K562 (cell line): ENCODE measurements around the gene IL17RC. TPM values are rescaled to one million over a fixed set of nuclear protein-coding genes. Genes with fewer than 3 reads are reported as not detected.

Source experiments
- CREBBP ChIP-seq: IDR thresholded peaks from one replicate; pipeline ENCODE4 v1.6.1; 2012; ENCODE audit warnings: low read depth, mild to moderate bottlenecking, control low read depth, inconsistent platforms, low read length
- FOSL1 ChIP-seq: fragments of 200-800 bp; sonication (Bioruptor generic); conservative IDR thresholded peaks from 2 replicates; pipeline ENCODE4 v1.6.1; 2016; ENCODE audit warnings: missing genetic modification characterization, missing compliant biosample characterization
- GTF2E2 ChIP-seq: fragments of 200-800 bp; sonication (Bioruptor generic); IDR thresholded peaks from 2 replicates; pipeline ENCODE4 v1.6.1; 2016; ENCODE audit warnings: missing genetic modification characterization, missing compliant biosample characterization
- GTF2F1 ChIP-seq: IDR thresholded peaks from 2 replicates; pipeline ENCODE4 v1.6.1; 2011; ENCODE audit warnings: low read depth, low read length, improper control_type of control experiment
- HMBOX1 ChIP-seq: sonication (generic); IDR thresholded peaks from 2 replicates; pipeline ENCODE4 v1.6.1; 2016
- MAZ ChIP-seq, 2 experiments: fragments of 450-650 bp in 1 of 2; sonication (generic) in 1 of 2; formaldehyde crosslinking; IDR thresholded peaks in 1 of 2; conservative IDR thresholded peaks in 1 of 2; 2 replicates each; pipeline versions ENCODE4 v1.4.0 to v1.5.0; 2020; ENCODE audit warnings: mild to moderate bottlenecking in 1 of 2, missing genetic modification reagents in 1 of 2
- NELFE ChIP-seq: IDR thresholded peaks from 2 replicates; pipeline ENCODE4 v1.6.1; 2011; ENCODE audit warnings: mild to moderate bottlenecking; ENCODE audit not compliant: insufficient read depth, insufficient read length
- NR2C1 ChIP-seq, 2 experiments: fragments of 450-650 bp; IDR thresholded peaks; 2 replicates each; pipeline ENCODE4 v1.6.1; 2017; ENCODE audit warnings: mild to moderate bottlenecking in 2 of 2, antibody characterized with exemption in 1 of 2, inconsistent platforms in 1 of 2, missing compliant biosample characterization in 1 of 2, missing genetic modification characterization in 1 of 2
- NR2F6 ChIP-seq: fragments of 450-650 bp; formaldehyde crosslinking; IDR thresholded peaks from 2 replicates; pipeline ENCODE4 v1.4.0; 2020; ENCODE audit warnings: mild to moderate bottlenecking
- PCBP1 ChIP-seq: fragments of 200-400 bp; formaldehyde crosslinking; IDR thresholded peaks from 2 replicates; pipeline ENCODE4 v1.6.1; 2018; ENCODE audit warnings: mild to moderate bottlenecking, low read depth, low read length; ENCODE audit not compliant: poor library complexity, severe bottlenecking
- PHB2 ChIP-seq: fragments of 450-650 bp; IDR thresholded peaks from 2 replicates; pipeline ENCODE4 v1.6.1; 2017; ENCODE audit warnings: low read depth
- PTRF ChIP-seq: fragments of 450-650 bp; IDR thresholded peaks from 2 replicates; pipeline ENCODE4 v1.6.1; 2016; ENCODE audit warnings: mild to moderate bottlenecking, missing genetic modification characterization, missing compliant biosample characterization
- RCOR1 ChIP-seq, 2 experiments: IDR thresholded peaks; 2 replicates each; pipeline ENCODE4 v1.6.1; 2012; ENCODE audit warnings: low read depth in 2 of 2, low read length in 2 of 2, borderline replicate concordance in 1 of 2, improper control_type of control experiment in 1 of 2
- TAF9B ChIP-seq: fragments of 450-650 bp; IDR thresholded peaks from 2 replicates; pipeline ENCODE4 v1.6.1; 2018; ENCODE audit warnings: mild to moderate bottlenecking; ENCODE audit not compliant: partially characterized antibody
- TCF7 ChIP-seq: sonication (generic); IDR thresholded peaks from 2 replicates; pipeline ENCODE4 v1.6.1; 2016; ENCODE audit warnings: antibody characterized with exemption, borderline replicate concordance
- ZBTB43 ChIP-seq: sonication (generic); formaldehyde crosslinking; IDR thresholded peaks from 2 replicates; pipeline ENCODE4 v1.8.0; 2023; ENCODE audit warnings: mild to moderate bottlenecking, missing genetic modification reagents
- ZNF143 ChIP-seq: sonication (generic); formaldehyde crosslinking; IDR thresholded peaks from 2 replicates; pipeline ENCODE4 v1.9.0; 2022; ENCODE audit warnings: mild to moderate bottlenecking, missing genetic modification reagents
- ZNF197 ChIP-seq: fragments of 200-800 bp; sonication (Bioruptor generic); IDR thresholded peaks from 2 replicates; pipeline ENCODE4 v1.6.1; 2016; ENCODE audit warnings: low read depth, missing genetic modification characterization, missing compliant biosample characterization
- ZNF395 ChIP-seq: fragments of 200-800 bp; sonication (Bioruptor generic); IDR thresholded peaks from 2 replicates; pipeline ENCODE4 v1.6.1; 2017; ENCODE audit warnings: missing genetic modification characterization, missing compliant biosample characterization
- ZNF655 ChIP-seq: fragments of 250-450 bp; sonication (Bioruptor Pico); IDR thresholded peaks from 2 replicates; pipeline ENCODE4 v1.5.0; 2021
- ZNF764 ChIP-seq: fragments of 250-450 bp; sonication (Bioruptor Pico); IDR thresholded peaks from 2 replicates; pipeline ENCODE4 v1.4.0; 2020; ENCODE audit warnings: low read depth, mild to moderate bottlenecking, moderate library complexity
- polyA plus RNA-seq, 8 experiments: library from polyadenylated mRNA; depleted of rRNA in 4 of 8; stranded (reverse) in 5 of 8; unstranded in 3 of 8; fragments of >200 nt; fragmentation: Nextera tagmentation in 2 of 8; fragmentation: Illumina TruSeq in 1 of 8; extraction: Ambion mirVana in 2 of 8; extraction: Trizol in 1 of 8; gene quantifications; 2 replicates each; pipeline versions ENCODE4 v1.2.1 to v1.2.3, GENCODE V29; 2011 to 2014; ENCODE audit warnings: inconsistent platforms in 1 of 8, missing spikeins in 1 of 8
- total RNA-seq, 7 experiments: library from RNA; depleted of rRNA in 6 of 7; stranded (reverse); fragments of >200 nt in 6 of 7; fragmentation: Illumina TruSeq in 2 of 7; extraction: Trizol in 2 of 7; gene quantifications; 2 replicates each; pipeline versions ENCODE4 v1.2.1 to v1.2.3, GENCODE V29; 2011 to 2021; ENCODE audit warnings: low replicate concordance in 1 of 7
- TF ChIP-seq, protein P1 (sequence below), 2 experiments: fragments of 450-650 bp in 1 of 2; sonication (generic) in 1 of 2; formaldehyde crosslinking; conservative IDR thresholded peaks; 2 replicates each; pipeline versions ENCODE4 v1.4.0 to v1.8.1; 2020 to 2022; ENCODE audit warnings: mild to moderate bottlenecking in 1 of 2, missing genetic modification reagents in 1 of 2

IL17RC gene
- total and polyA plus RNA-seq, 9 of the 15 experiments (the other 6 are each of a cell fraction or from before 2014, with no cell fraction given): 0.15 to 11.4 (median 7.1) TPM; not detected in 1

- TF ChIP-seq ZBTB43 (no peak), ZNF655 (CRISPR knock-in tag) (no peak), PHB2 (0 out of 2 replicates have a peak, but pooled peaks have one; percentile 11), NR2C1 (IDR thresholded peaks at IDR 0.05) (no peak), NR2C1 (tag; IDR thresholded peaks at IDR 0.05) (0 out of 2 replicates have a peak, but pooled peaks have one; percentile 14), ZNF143 (CRISPR knock-in tag) (no peak), CREBBP (no peak), TAF9B (no peak), MAZ (CRISPR knock-in tag; conservative IDR thresholded peaks at IDR 0.05 in 1 of 2, IDR thresholded peaks at IDR 0.05 in 1 of 2) (0 out of 4 replicates have a peak, but pooled peaks of 1 of the 2 experiments have one; percentile 24), ZNF395 (peak; percentile 72; the same call in 1 of the 2 replicates), TCF7 (no peak), HMBOX1 (peak; percentile 56; the same call in 1 of the 2 replicates), FOSL1 (tag) (no peak), NELFE (no peak), ZNF764 (CRISPR knock-in tag) (no peak), GTF2F1 (no peak), GTF2E2 (no peak), ZNF197 (CRISPR knock-in tag) (no peak), RCOR1 (IDR thresholded peaks at IDR 0.05; ENCODE audit: borderline replicate concordance in 1 of 2, low read depth in 2 of 2, low read length in 2 of 2) (peak in 1 of 2 experiments; percentile 91; a peak in 2 of 4 replicates), NR2F6 (CRISPR knock-in tag) (no peak), PTRF (tag) (no peak), PCBP1 (no peak)
- TF ChIP-seq, protein P1, sequence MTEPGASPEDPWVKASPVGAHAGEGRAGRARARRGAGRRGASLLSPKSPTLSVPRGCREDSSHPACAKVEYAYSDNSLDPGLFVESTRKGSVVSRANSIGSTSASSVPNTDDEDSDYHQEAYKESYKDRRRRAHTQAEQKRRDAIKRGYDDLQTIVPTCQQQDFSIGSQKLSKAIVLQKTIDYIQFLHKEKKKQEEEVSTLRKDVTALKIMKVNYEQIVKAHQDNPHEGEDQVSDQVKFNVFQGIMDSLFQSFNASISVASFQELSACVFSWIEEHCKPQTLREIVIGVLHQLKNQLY (CRISPR knock-in tag; conservative IDR thresholded peaks at IDR 0.05): no peak
Observed at GRCh38 chr3:9978710-9979305, 61.9 kb downstream of the IL17RC start (continued).
